Measurements from ENCODE around the gene GPR87. TPM values are rescaled to one million over a fixed set of nuclear protein-coding genes. Genes with fewer than 3 reads are reported as not detected.

Gene GPR87
- total RNA-seq, 1 donor from 2014 or later: not detected

DNA sequence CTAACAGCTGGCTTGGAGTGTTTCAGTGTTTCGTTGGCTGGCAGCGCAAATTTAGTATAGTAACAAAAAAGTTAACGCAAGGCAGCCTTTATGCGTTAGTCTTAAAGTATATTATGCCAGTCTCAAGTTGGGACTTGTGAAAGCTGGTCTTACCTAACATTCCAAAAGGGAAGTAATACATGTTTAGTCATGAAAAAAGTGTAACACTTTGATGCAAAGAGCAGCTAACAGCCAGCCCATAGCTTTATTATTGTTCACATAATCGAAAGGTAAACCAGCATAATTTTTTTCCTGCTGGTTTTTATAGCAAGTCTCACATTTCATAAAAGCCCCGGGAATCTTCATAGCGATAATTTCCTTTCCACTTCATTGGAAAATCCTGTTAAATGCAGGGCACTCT, 2.4 kb upstream of the GPR87 start:
- H3K4me3 Mint-ChIP-seq: no peak overlapping the region
- peaks cover 6% of the 10 kb centered on the region for H3K9me3 Mint-ChIP-seq
- no peak for DNase-seq (ENCODE audit: low read depth, low spot score)
- H3K4me1 Mint-ChIP-seq: no peaks in the 10 kb centered on the region
- H3K27me3 Mint-ChIP-seq (ENCODE audit: low read depth): no peaks in the 10 kb centered on the region
- peaks cover 3% of the 10 kb centered on the region for H3K36me3 Mint-ChIP-seq (ENCODE audit: low read depth)
- TF ChIP-seq, protein P1, sequence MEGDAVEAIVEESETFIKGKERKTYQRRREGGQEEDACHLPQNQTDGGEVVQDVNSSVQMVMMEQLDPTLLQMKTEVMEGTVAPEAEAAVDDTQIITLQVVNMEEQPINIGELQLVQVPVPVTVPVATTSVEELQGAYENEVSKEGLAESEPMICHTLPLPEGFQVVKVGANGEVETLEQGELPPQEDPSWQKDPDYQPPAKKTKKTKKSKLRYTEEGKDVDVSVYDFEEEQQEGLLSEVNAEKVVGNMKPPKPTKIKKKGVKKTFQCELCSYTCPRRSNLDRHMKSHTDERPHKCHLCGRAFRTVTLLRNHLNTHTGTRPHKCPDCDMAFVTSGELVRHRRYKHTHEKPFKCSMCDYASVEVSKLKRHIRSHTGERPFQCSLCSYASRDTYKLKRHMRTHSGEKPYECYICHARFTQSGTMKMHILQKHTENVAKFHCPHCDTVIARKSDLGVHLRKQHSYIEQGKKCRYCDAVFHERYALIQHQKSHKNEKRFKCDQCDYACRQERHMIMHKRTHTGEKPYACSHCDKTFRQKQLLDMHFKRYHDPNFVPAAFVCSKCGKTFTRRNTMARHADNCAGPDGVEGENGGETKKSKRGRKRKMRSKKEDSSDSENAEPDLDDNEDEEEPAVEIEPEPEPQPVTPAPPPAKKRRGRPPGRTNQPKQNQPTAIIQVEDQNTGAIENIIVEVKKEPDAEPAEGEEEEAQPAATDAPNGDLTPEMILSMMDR (conservative IDR thresholded peaks at IDR 0.05): no peak
- no peak overlapping the region for H3K27ac Mint-ChIP-seq (ENCODE audit: unreplicated experiment)

DNA sequence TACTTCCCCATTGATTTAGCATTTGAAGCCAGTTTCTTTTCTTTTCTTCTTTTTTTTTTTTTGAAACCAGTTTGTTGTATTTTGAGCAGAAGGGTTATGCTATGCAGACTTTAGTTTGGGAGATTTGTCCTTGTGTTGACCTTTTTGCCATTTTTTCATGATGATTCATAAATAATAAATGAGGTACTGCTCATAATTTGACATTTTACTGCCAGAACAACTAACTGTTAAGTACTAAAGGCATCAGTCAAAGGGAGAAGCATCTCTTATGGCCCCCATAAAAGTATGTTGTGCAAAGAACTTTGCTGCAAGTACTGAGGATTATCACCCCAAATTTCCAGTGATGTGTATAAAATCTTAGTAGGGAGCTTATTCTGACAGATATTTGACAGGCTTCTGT, 1.7 kb upstream of the GPR87 start:
- no peak overlapping the region for H3K27ac Mint-ChIP-seq (ENCODE audit: unreplicated experiment)
- H3K4me3 Mint-ChIP-seq: no peak overlapping the region
- no peaks in the 10 kb centered on the region for H3K4me1 Mint-ChIP-seq

DNA sequence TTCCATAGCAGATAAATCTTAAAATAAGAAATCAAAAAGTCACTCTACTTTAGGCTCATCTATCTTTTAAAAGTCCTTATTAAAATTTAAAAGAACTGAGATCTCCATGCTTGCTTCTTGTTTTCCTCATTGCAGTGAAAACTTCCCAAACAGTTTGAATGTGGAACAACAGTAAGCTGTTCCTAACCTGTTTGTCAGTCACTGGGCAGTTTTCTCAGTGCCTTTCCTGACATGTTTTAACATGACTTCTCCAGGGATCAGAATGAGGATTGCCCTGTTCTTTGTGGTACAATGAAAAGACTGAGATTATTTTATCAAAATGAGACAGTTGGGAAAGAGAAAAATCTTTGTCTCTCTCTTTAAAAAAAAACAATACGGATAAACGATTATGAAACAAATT, 774 bp downstream of the GPR87 start:
- Mint-ChIP-seq H3K27ac (ENCODE audit: unreplicated experiment) (no peak overlapping the region), H3K36me3 (ENCODE audit: low read depth) (no peaks in the 10 kb centered on the region), H3K27me3 (ENCODE audit: low read depth) (no peaks in the 10 kb centered on the region), H3K9me3 (peaks cover 3% of the 10 kb centered on the region), H3K4me3 (no peak overlapping the region), H3K4me1 (no peaks in the 10 kb centered on the region)
- TF ChIP-seq, protein P1 (conservative IDR thresholded peaks at IDR 0.05): no peak
- DNase-seq (ENCODE audit: low read depth, low spot score): no peak

More for the DNA sequence above, 1.7 kb upstream of the GPR87 start:
- DNase-seq (ENCODE audit: low read depth, low spot score): no peak
- Mint-ChIP-seq H3K27me3 (ENCODE audit: low read depth) (no peaks in the 10 kb centered on the region), H3K36me3 (ENCODE audit: low read depth) (peaks cover 3% of the 10 kb centered on the region), H3K9me3 (peaks cover 6% of the 10 kb centered on the region)
- TF ChIP-seq, protein P1 (conservative IDR thresholded peaks at IDR 0.05): no peak

DNA sequence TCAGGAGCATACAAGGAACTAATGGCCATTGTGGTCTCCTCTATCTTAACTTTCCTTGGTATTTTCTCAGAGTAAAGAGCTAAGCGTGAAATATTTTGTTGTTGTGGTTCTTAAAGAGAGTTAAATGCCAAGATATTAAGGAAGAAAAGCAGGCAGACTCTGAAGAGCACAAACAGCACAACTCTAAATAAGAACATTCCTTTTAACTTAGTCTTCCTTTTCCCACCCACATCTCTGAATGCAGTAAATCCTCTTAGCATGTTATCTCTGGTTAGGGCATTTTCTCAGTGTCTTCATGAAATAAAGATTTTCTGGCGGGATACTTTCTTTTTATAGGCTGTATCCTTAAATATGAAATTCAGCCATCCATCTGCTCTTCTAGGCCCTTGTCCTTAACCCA, 1.5 kb downstream of the GPR87 start:
- Mint-ChIP-seq H3K9me3 (peaks cover 3% of the 10 kb centered on the region), H3K4me3 (no peak overlapping the region), H3K4me1 (no peaks in the 10 kb centered on the region), H3K36me3 (ENCODE audit: low read depth) (no peaks in the 10 kb centered on the region), H3K27ac (ENCODE audit: unreplicated experiment) (no peak overlapping the region), H3K27me3 (ENCODE audit: low read depth) (no peaks in the 10 kb centered on the region)
- TF ChIP-seq, protein P1 (conservative IDR thresholded peaks at IDR 0.05): no peak
- no peak for DNase-seq (ENCODE audit: low read depth, low spot score)

DNA sequence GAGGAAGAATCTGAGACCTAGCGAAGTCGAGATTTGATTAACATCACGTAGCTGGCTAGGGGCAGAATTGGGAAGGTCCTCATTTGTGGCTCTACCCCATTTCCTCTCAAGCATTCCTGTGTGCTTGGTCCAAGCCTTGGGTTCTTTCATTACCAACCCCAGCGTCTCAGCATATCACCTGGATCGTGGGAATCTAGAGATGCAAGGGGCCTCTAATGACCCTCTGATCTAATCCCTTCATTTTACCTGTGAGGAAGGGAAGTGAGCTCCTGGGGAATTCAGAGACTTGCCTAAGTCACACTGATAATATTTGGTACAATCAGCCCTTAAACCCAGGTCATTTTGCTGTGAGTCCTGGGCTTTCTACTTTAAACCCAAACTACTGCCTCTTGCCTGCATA, 2.0 kb downstream of the GPR87 start:
- Mint-ChIP-seq H3K4me1 (no peaks in the 10 kb centered on the region), H3K36me3 (ENCODE audit: low read depth) (no peaks in the 10 kb centered on the region), H3K9me3 (peaks cover 3% of the 10 kb centered on the region), H3K27me3 (ENCODE audit: low read depth) (no peaks in the 10 kb centered on the region), H3K27ac (ENCODE audit: unreplicated experiment) (no peak overlapping the region), H3K4me3 (no peak overlapping the region)
- DNase-seq (ENCODE audit: low read depth, low spot score): no peak
- TF ChIP-seq, protein P1 (conservative IDR thresholded peaks at IDR 0.05): no peak

DNA sequence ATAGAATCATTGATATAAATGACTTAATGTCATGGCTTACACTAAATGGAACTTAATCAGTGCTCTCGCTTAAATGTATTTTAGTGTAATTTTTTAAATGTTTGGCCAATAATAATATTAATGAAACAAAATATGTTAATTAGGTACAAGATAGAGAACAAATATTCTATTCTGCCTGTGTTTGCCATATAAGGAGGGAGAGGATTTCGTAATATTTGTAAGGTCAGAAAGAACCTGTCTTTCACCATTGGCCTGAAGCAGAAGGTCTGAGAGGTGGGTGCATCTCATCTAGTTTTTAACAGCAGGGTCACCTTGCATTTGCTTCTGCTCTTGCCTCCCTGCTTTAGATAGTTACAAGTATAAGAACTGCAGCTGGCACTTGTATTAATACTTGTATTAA, 2.5 kb downstream of the GPR87 start:
- Mint-ChIP-seq H3K4me3 (no peak overlapping the region), H3K27ac (ENCODE audit: unreplicated experiment) (no peak overlapping the region)

More for the DNA sequence above, 2.5 kb downstream of the GPR87 start:
- peaks cover 3% of the 10 kb centered on the region for H3K9me3 Mint-ChIP-seq
- H3K36me3 Mint-ChIP-seq (ENCODE audit: low read depth): no peaks in the 10 kb centered on the region
- TF ChIP-seq, protein P1 (conservative IDR thresholded peaks at IDR 0.05): no peak
- H3K27me3 Mint-ChIP-seq (ENCODE audit: low read depth): no peaks in the 10 kb centered on the region
- H3K4me1 Mint-ChIP-seq: no peaks in the 10 kb centered on the region
- DNase-seq (ENCODE audit: low read depth, low spot score): no peak
